ENCODE measurements around the gene SLC2A10.

- TF ChIP-seq CTCF (IDR thresholded peaks at IDR 0.05) (no peak), EP300 (IDR thresholded peaks at IDR 0.05) (no peak)
Measured at GRCh38 chr20:46691196-46691595, 18.3 kb upstream of the SLC2A10 start.

Data from tibial nerve (tissue), 4 donors.